ENCODE data around the gene TANGO2. TPM values are rescaled to one million over a fixed set of nuclear protein-coding genes. Genes with fewer than 3 reads are reported as not detected.
A peak's percentile ranks its signal among the peaks of the same experiment; 100 is the strongest.

The TANGO2 gene
- total RNA-seq, 1 donor from 2014 or later = 20.9 TPM

- Histone ChIP-seq H3K27me3 (ENCODE audit: control insufficient read depth, insufficient read depth, low read length) (no peaks in the 10 kb centered on the region), H3K4me3 (ENCODE audit: low read depth, low read length) (no peak overlapping the region), H3K36me3 (ENCODE audit: control insufficient read depth, insufficient read depth, low read length) (no peaks in the 10 kb centered on the region)
- DNase-seq (ENCODE audit: low read depth) = no peak
- no peak for TF ChIP-seq CTCF (IDR thresholded peaks at IDR 0.05; ENCODE audit: insufficient read depth, low read length, poor library complexity, severe bottlenecking)
Observed at GRCh38 chr22:19982991-19983578, 37.8 kb upstream of the TANGO2 start.

- no peak for DNase-seq (ENCODE audit: low read depth)
- no peak for TF ChIP-seq CTCF (IDR thresholded peaks at IDR 0.05; ENCODE audit: insufficient read depth, low read length, poor library complexity, severe bottlenecking)
- no peaks in the 10 kb centered on the region for H3K27me3 ChIP-seq (ENCODE audit: control insufficient read depth, insufficient read depth, low read length)
- H3K4me3 ChIP-seq (ENCODE audit: low read depth, low read length) = no peak overlapping the region
- H3K36me3 ChIP-seq (ENCODE audit: control insufficient read depth, insufficient read depth, low read length) = no peaks in the 10 kb centered on the region
Observed at GRCh38 chr22:19983741-19984140, 37.2 kb upstream of the TANGO2 start.

DNA sequence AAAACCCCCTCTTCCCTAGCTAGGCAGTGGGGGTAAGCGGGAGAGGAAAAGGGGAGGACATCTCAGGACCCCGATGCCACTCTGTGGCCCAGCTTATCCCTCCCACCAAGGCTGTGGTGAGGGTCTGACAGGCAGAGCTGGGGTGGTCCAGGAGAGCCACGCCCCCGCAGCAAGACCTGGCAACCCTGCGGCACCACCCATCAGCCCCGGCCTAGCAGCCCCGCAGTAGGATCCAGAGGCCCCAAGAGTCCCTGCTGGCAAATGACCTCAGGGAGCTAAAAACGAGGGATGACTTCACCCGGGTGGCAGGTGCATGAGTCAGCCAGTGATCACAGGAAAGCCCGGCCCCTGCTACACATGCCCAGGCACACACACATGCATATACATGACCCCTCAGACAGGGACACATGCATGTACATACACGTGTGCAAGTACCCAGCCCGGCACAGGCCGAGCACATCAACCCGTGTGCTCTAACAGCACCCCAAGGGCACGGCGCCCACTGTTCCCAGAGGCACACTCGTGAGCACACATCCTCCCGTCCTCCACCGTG is 36.6 kb upstream of the TANGO2 start:
- Histone ChIP-seq H3K36me3 (ENCODE audit: control insufficient read depth, insufficient read depth, low read length) (no peaks in the 10 kb centered on the region), H3K27me3 (ENCODE audit: control insufficient read depth, insufficient read depth, low read length) (no peaks in the 10 kb centered on the region), H3K4me3 (ENCODE audit: low read depth, low read length) (no peak overlapping the region)
- no peak for TF ChIP-seq CTCF (IDR thresholded peaks at IDR 0.05; ENCODE audit: insufficient read depth, low read length, poor library complexity, severe bottlenecking)
- DNase-seq (ENCODE audit: low read depth) = peak; percentile 64

DNA sequence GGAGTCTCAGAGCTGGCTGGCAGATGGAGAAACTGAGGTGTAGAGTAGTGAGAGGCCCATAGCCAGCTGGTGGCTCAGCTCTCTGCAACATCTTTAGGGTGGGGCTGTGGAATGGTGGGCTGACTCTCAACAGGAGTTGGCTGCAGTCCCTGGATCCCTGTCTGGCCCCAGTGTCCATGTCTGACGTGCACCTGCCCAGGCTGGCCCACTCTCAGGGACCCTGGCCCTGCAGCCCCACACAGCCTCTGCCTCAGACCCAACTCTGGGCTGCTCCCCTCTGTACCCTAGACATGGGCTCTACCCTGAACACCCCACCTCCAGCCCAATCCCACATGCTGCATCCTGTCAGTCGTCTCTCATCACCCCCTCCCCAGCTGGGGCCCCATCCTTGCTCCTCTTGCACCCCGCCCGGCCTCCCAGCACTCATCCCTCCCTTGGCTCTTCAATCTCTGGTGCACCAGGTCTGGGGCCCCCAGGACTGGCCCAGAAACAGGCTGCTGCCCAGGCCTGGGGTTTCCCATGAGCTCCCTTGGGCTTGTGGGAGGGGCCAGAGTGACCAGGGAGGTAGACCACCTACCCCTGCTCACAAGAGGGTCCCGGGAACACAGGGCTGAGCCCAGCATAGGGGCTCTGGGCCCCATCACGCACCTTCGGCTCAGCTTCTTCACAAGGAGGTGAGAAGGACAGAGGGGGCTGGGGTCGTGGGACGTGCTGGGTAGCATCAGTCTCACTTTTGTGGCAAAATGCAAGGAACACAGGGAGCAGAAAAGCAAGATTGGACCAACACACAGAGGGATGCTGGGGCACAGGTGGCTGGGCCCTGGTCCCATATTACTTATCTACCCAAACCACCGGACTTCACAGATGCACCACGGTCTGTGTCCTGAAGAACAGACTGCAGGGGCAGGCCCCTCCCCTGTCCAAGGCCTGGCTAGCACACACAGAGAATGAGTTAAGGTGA is 35.8 kb upstream of the TANGO2 start:
- no peak for DNase-seq (ENCODE audit: low read depth)
- no peaks in the 10 kb centered on the region for H3K27me3 ChIP-seq (ENCODE audit: control insufficient read depth, insufficient read depth, low read length)
- no peak overlapping the region for H3K4me3 ChIP-seq (ENCODE audit: low read depth, low read length)
- TF ChIP-seq CTCF (IDR thresholded peaks at IDR 0.05; ENCODE audit: insufficient read depth, low read length, poor library complexity, severe bottlenecking) = no peak
- H3K36me3 ChIP-seq (ENCODE audit: control insufficient read depth, insufficient read depth, low read length) = no peaks in the 10 kb centered on the region

GRCh38 chr22:19986011-19986409 is 34.9 kb upstream of the TANGO2 start:
- Histone ChIP-seq H3K27me3 (ENCODE audit: control insufficient read depth, insufficient read depth, low read length) (no peaks in the 10 kb centered on the region), H3K4me3 (ENCODE audit: low read depth, low read length) (peak overlapping the region; percentile 69), H3K36me3 (ENCODE audit: control insufficient read depth, insufficient read depth, low read length) (no peaks in the 10 kb centered on the region)
- TF ChIP-seq CTCF (IDR thresholded peaks at IDR 0.05; ENCODE audit: insufficient read depth, low read length, poor library complexity, severe bottlenecking) = no peak
- no peak for DNase-seq (ENCODE audit: low read depth)
